Small intestine (tissue), 16 donors: ENCODE results near the gene NRG2. TPM values are rescaled to one million over a fixed set of nuclear protein-coding genes. Genes with fewer than 3 reads are reported as not detected.

ENCODE experiments used
- DNase-seq, 2 donors: peaks; one replicate each; pipeline versions ENCODE4 v3.0.0 to v3.0.0-alpha.2; 2013
- FAIRE-seq: peaks from 2 replicates; lab custom pipeline; 2012; peaks lifted over from hg19 to GRCh38; lab: Jason Lieb, UNC
- H3K27ac ChIP-seq, 3 donors: one replicate each; pipeline ENCODE4 v1.5.1; 2013; ENCODE audit warnings: low read length in 2 of 3, mild to moderate bottlenecking in 2 of 3, control low read depth in 1 of 3, inconsistent platforms in 1 of 3, low read depth in 1 of 3, moderate library complexity in 1 of 3
- H3K27me3 ChIP-seq, 3 donors: one replicate each; pipeline ENCODE4 v1.6.1; 2013; ENCODE audit warnings: low read length in 3 of 3, inconsistent platforms in 1 of 3; ENCODE audit not compliant: control insufficient read depth in 3 of 3, insufficient read depth in 3 of 3
- H3K36me3 ChIP-seq, 3 donors: one replicate each; pipeline ENCODE4 v1.6.1; 2013; ENCODE audit warnings: low read length in 3 of 3, inconsistent platforms in 1 of 3, low read depth in 1 of 3, mild to moderate bottlenecking in 1 of 3, moderate library complexity in 1 of 3; ENCODE audit not compliant: control insufficient read depth in 3 of 3, insufficient read depth in 2 of 3
- H3K4me1 ChIP-seq, 3 donors: one replicate each; pipeline ENCODE4 v1.6.1; 2013; ENCODE audit warnings: low read length in 2 of 3, inconsistent platforms in 1 of 3, low read depth in 1 of 3, mild to moderate bottlenecking in 1 of 3, moderate library complexity in 1 of 3; ENCODE audit not compliant: control insufficient read depth in 3 of 3, insufficient read depth in 2 of 3
- H3K4me3 ChIP-seq, 3 donors: one replicate each; pipeline ENCODE4 v1.5.1; 2013; ENCODE audit warnings: low read length in 3 of 3, control low read depth in 1 of 3, inconsistent platforms in 1 of 3, low read depth in 1 of 3, mild to moderate bottlenecking in 1 of 3, moderate library complexity in 1 of 3
- H3K9me3 ChIP-seq, 2 donors: one replicate each; pipeline ENCODE4 v1.6.1; 2013; ENCODE audit warnings: low read depth in 1 of 2, low read length in 1 of 2; ENCODE audit not compliant: control insufficient read depth in 2 of 2, insufficient read depth in 1 of 2
- WGBS, 3 donors: extraction: QIAGEN DNeasy Blood & Tissue Kit; methylation state at CpG; one replicate each; pipeline ENCODE4 v1.1.7; 2013; 5-methylcytosine and 5-hydroxymethylcytosine counted together
- long read RNA-seq, 10 donors: transcript quantifications; one replicate each; lab custom pipeline, GENCODE V29; 2026
- polyA plus RNA-seq, 4 donors: library from polyadenylated mRNA; stranded (reverse) in 3 of 4; unstranded in 1 of 4; fragments of 200-250 nt in 3 of 4; fragments of 120-200 nt in 1 of 4; gene quantifications; one replicate each; pipeline versions ENCODE4 v1.2.1 to v1.2.3, GENCODE V29; 2013
- donor health status: healthy with polysubstance abuse.
- donor health status: control.
- donor health status: control.
- donor health status: Bipolar disorder and iron deficiency.
- donor health status: healthy.

Gene NRG2
- polyA plus RNA-seq = under 1 TPM in 2 of 4 donors, not detected in 2; 0.19 to 0.55 TPM
- long read RNA-seq, donor 1 = 0 reads
- long read RNA-seq, donor 2 = 0 reads
- long read RNA-seq, donor 3 = 0 reads
- long read RNA-seq, donor 4 = 0 reads
- long read RNA-seq, donor 5 = 0 reads
- long read RNA-seq, donor 6 = 0 reads
- long read RNA-seq, donor 7 = 0 reads
- long read RNA-seq, donor 8 = 0 reads
- long read RNA-seq, donor 9 = 0 reads
- long read RNA-seq, donor 10 = 0 reads

- Histone ChIP-seq H3K4me1 (peaks cover 0 to 6% (median 0%) of the 10 kb centered on the region in 3 donors), H3K27me3 (peaks cover 0 to 54% (median 4%) of the 10 kb centered on the region in 3 donors), H3K36me3 (no peaks in the 10 kb centered on the region), H3K4me3 (peak within 1 kb of the TSS; percentile 29 to 53 (median 41)), H3K27ac (no peak within 1 kb of the TSS), H3K9me3 (no peaks in the 10 kb centered on the region)
- peak; percentile 65 to 67 for DNase-seq
- WGBS, 3 donors = 0 to 1% (median 0%) methylated on average over 64 to 82 of the region's 82 CpGs
- no peak for FAIRE-seq
Measured at GRCh38 chr5:140042643-140043507, at the start of gene NRG2. Gene NRG2, minus strand, starts transcription at chr5:140043299.

GRCh38 chr5:140090251-140090650 lies 47.2 kb upstream of the NRG2 start:
- no peak for DNase-seq
- peaks cover 0 to 3% (median 0%) of the 10 kb centered on the region in 3 donors for H3K27me3 ChIP-seq
- H3K36me3 ChIP-seq = no peaks in the 10 kb centered on the region
- H3K9me3 ChIP-seq = peaks cover 0 to 5% of the 10 kb centered on the region in 2 donors
- no peak for FAIRE-seq
- 81 to 91% (median 86%) methylated on average over 1 of the region's 1 CpG for WGBS, 3 donors
- H3K4me3 ChIP-seq = no peak overlapping the region
- no peaks in the 10 kb centered on the region for H3K4me1 ChIP-seq
- no peak overlapping the region for H3K27ac ChIP-seq

- H3K27ac ChIP-seq = no peak overlapping the region
- DNase-seq (no peak), FAIRE-seq (no peak)
- H3K27me3 ChIP-seq = peaks cover 0 to 3% (median 0%) of the 10 kb centered on the region in 3 donors
- no peaks in the 10 kb centered on the region for H3K36me3 ChIP-seq
- H3K9me3 ChIP-seq = no peaks in the 10 kb centered on the region
- H3K4me3 ChIP-seq = no peak overlapping the region
- 27 to 50% (median 40%) methylated on average over 4 of the region's 4 CpGs for WGBS, 3 donors
- H3K4me1 ChIP-seq = no peaks in the 10 kb centered on the region
Measured at GRCh38 chr5:140084541-140084940, 41.4 kb upstream of the NRG2 start.

GRCh38 chr5:140083650-140084049 lies 40.6 kb upstream of the NRG2 start:
- 90 to 92% (median 91%) methylated on average over 1 of the region's 1 CpG for WGBS, 3 donors
- FAIRE-seq = no peak
- DNase-seq = no peak

GRCh38 chr5:140083120-140083519 lies 40.0 kb upstream of the NRG2 start:
- Histone ChIP-seq H3K4me3 (no peak overlapping the region), H3K27ac (no peak overlapping the region), H3K36me3 (no peaks in the 10 kb centered on the region), H3K4me1 (no peaks in the 10 kb centered on the region), H3K27me3 (peaks cover 0 to 3% (median 0%) of the 10 kb centered on the region in 3 donors), H3K9me3 (no peaks in the 10 kb centered on the region)
- FAIRE-seq (no peak), DNase-seq (peak; percentile 13 to 42)
- 17 to 55% (median 54%) methylated on average over 1 of the region's 1 CpG for WGBS, 3 donors

More at GRCh38 chr5:140083650-140084049, 40.6 kb upstream of the NRG2 start:
- H3K4me1 ChIP-seq = no peaks in the 10 kb centered on the region
- no peak overlapping the region for H3K27ac ChIP-seq
- H3K4me3 ChIP-seq = no peak overlapping the region
- no peaks in the 10 kb centered on the region for H3K9me3 ChIP-seq
- peaks cover 0 to 3% (median 0%) of the 10 kb centered on the region in 3 donors for H3K27me3 ChIP-seq
- H3K36me3 ChIP-seq = no peaks in the 10 kb centered on the region

GRCh38 chr5:140076788-140077187 lies 33.7 kb upstream of the NRG2 start:
- FAIRE-seq = no peak
- Histone ChIP-seq H3K27me3 (peaks cover 0 to 6% (median 0%) of the 10 kb centered on the region in 3 donors), H3K9me3 (no peaks in the 10 kb centered on the region), H3K4me3 (no peak overlapping the region), H3K27ac (no peak overlapping the region), H3K4me1 (no peaks in the 10 kb centered on the region), H3K36me3 (no peaks in the 10 kb centered on the region)
- 60 to 70% (median 63%) methylated on average over 2 of the region's 2 CpGs for WGBS, 3 donors
- no peak for DNase-seq

- no peak for FAIRE-seq
- WGBS, 3 donors = 85 to 100% (median 92%) methylated on average over 1 of the region's 1 CpG
Measured at GRCh38 chr5:140076142-140076541, 33.0 kb upstream of the NRG2 start.

GRCh38 chr5:140075371-140075770 lies 32.3 kb upstream of the NRG2 start:
- Histone ChIP-seq H3K27ac (no peak overlapping the region), H3K4me1 (no peaks in the 10 kb centered on the region), H3K27me3 (peaks cover 0 to 9% (median 0%) of the 10 kb centered on the region in 3 donors), H3K36me3 (no peaks in the 10 kb centered on the region), H3K9me3 (no peaks in the 10 kb centered on the region), H3K4me3 (no peak overlapping the region)
- DNase-seq = no peak
- FAIRE-seq = no peak
- 27 to 42% (median 30%) methylated on average over 2 of the region's 2 CpGs for WGBS, 3 donors

More at GRCh38 chr5:140076142-140076541, 33.0 kb upstream of the NRG2 start:
- no peak for DNase-seq
- Histone ChIP-seq H3K27ac (no peak overlapping the region), H3K4me1 (no peaks in the 10 kb centered on the region), H3K27me3 (peaks cover 0 to 9% (median 0%) of the 10 kb centered on the region in 3 donors), H3K9me3 (no peaks in the 10 kb centered on the region), H3K36me3 (no peaks in the 10 kb centered on the region), H3K4me3 (no peak overlapping the region)
